ENCODE results near the gene SRRM4.

Gene SRRM4

GRCh38 chr12:119089380-119090013, 108.2 kb downstream of the SRRM4 start:
- H3K4me3 ChIP-seq (ENCODE audit: low read depth, low read length) = no peak overlapping the region
- DNase-seq (ENCODE audit: low read depth) = no peak
- TF ChIP-seq CTCF (IDR thresholded peaks at IDR 0.05; ENCODE audit: low read depth, low read length) = no peak
- no peak for TF ChIP-seq MAX (IDR thresholded peaks at IDR 0.05; ENCODE audit: low read depth, low read length)
- no peak for TF ChIP-seq POLR2A (IDR thresholded peaks at IDR 0.05; ENCODE audit: extremely low read depth, insufficient read length)
- TF ChIP-seq MYC (IDR thresholded peaks at IDR 0.05; ENCODE audit: low read depth, low read length) = no peak

- no peak for DNase-seq (ENCODE audit: low read depth)
- TF ChIP-seq MYC (IDR thresholded peaks at IDR 0.05; ENCODE audit: low read depth, low read length) (no peak), MAX (IDR thresholded peaks at IDR 0.05; ENCODE audit: low read depth, low read length) (no peak), CTCF (IDR thresholded peaks at IDR 0.05; ENCODE audit: low read depth, low read length) (no peak), POLR2A (IDR thresholded peaks at IDR 0.05; ENCODE audit: extremely low read depth, insufficient read length) (no peak)
- no peak overlapping the region for H3K4me3 ChIP-seq (ENCODE audit: low read depth, low read length)
Measured at GRCh38 chr12:119090276-119090675, 108.9 kb downstream of the SRRM4 start.

- TF ChIP-seq POLR2A (IDR thresholded peaks at IDR 0.05; ENCODE audit: extremely low read depth, insufficient read length) (no peak), MAX (IDR thresholded peaks at IDR 0.05; ENCODE audit: low read depth, low read length) (no peak), CTCF (IDR thresholded peaks at IDR 0.05; ENCODE audit: low read depth, low read length) (no peak), MYC (IDR thresholded peaks at IDR 0.05; ENCODE audit: low read depth, low read length) (no peak)
- H3K4me3 ChIP-seq (ENCODE audit: low read depth, low read length) = no peak overlapping the region
- DNase-seq (ENCODE audit: low read depth) = no peak
Measured at GRCh38 chr12:119090865-119091264, 109.5 kb downstream of the SRRM4 start.

GRCh38 chr12:119096429-119097202, 115.3 kb downstream of the SRRM4 start:
- DNase-seq (ENCODE audit: low read depth) = no peak
- TF ChIP-seq POLR2A (IDR thresholded peaks at IDR 0.05; ENCODE audit: extremely low read depth, insufficient read length) (no peak), CTCF (IDR thresholded peaks at IDR 0.05; ENCODE audit: low read depth, low read length) (no peak), MAX (IDR thresholded peaks at IDR 0.05; ENCODE audit: low read depth, low read length) (no peak), MYC (IDR thresholded peaks at IDR 0.05; ENCODE audit: low read depth, low read length) (no peak)

GRCh38 chr12:119100933-119101332, 119.6 kb downstream of the SRRM4 start:
- DNase-seq (ENCODE audit: low read depth) = no peak
- TF ChIP-seq MYC (IDR thresholded peaks at IDR 0.05; ENCODE audit: low read depth, low read length) (no peak), MAX (IDR thresholded peaks at IDR 0.05; ENCODE audit: low read depth, low read length) (no peak), POLR2A (IDR thresholded peaks at IDR 0.05; ENCODE audit: extremely low read depth, insufficient read length) (no peak), CTCF (IDR thresholded peaks at IDR 0.05; ENCODE audit: low read depth, low read length) (no peak)
- H3K4me3 ChIP-seq (ENCODE audit: low read depth, low read length) = no peak overlapping the region

More at GRCh38 chr12:119096429-119097202, 115.3 kb downstream of the SRRM4 start:
- no peak overlapping the region for H3K4me3 ChIP-seq (ENCODE audit: low read depth, low read length)

Data from NB4 (cell line).